ENCODE measurements around the gene LHPP.
A peak's percentile ranks its signal among the peaks of the same experiment; 100 is the strongest.

LHPP gene

DNA sequence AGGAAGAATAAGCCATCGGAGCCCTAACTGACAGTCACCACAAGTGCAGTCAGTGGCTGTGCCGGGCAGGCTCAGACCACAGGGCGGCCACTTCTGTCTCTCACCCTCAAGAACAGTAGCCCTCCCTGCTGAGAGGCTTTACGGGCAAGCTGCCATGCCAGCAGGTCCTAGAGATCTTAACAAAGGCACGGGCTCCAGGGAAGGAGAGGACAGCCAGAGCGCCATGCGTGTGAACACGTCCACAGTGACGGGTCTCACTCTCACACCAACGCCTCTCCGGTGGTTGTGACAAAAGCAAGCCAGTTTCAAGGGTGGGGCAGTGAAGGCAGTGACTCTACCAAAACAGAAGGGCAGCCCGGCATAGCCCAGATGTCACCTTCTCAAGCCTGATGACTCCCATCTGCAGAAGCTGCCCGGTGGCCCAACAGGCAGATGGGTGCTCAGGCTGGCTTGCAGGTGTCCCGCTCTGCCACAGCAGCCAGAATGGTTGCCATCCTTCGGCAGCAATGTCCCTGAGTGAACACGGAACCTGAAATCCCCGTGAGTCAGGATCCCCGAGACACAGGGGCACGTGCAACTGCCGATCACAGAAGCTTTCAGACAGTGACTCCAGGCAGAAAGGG, 180.6 kb downstream of the LHPP start:
- no peak for DNase-seq (ENCODE audit: low read depth in 2 of 2)

DNA sequence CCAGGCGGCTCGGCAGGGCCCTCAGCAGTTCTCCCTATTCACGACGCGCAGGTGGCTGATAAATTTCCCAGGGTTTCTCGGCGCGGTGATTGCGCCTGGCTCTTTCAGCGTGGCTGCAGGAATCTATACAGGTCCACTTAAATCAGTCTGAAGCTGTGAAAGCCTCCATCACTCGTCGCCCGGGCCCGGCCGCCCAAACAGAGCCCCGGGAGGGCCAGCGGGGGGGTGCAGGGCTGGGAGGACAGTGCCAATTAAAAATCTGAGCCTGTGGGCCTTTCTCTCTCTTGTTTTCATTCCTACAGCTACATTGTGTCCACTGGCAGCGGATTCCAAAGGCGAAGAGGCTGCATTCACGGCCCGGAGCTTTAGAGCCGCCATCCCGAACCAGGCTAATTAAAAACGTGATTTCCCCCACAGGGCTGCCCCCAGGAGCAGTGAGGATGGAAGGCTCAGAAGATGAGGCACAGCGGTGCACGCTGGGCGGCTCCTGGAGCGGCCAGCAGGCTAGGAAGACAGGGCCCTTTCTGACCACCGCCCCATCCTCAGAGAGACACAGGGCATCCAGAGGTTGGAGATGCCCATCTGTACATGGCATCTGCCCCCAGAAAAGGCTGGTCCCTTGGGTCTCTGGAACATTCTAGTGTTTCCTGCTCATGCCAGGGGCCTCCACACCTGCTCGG, 181.8 kb downstream of the LHPP start:
- DNase-seq (ENCODE audit: low read depth in 2 of 2) = no peak

GRCh38 chr10:124644236-124644635, 182.6 kb downstream of the LHPP start:
- DNase-seq (ENCODE audit: low read depth in 2 of 2) = no peak

GRCh38 chr10:124644771-124645415, 183.3 kb downstream of the LHPP start:
- DNase-seq (ENCODE audit: low read depth in 2 of 2) = no peak

DNA sequence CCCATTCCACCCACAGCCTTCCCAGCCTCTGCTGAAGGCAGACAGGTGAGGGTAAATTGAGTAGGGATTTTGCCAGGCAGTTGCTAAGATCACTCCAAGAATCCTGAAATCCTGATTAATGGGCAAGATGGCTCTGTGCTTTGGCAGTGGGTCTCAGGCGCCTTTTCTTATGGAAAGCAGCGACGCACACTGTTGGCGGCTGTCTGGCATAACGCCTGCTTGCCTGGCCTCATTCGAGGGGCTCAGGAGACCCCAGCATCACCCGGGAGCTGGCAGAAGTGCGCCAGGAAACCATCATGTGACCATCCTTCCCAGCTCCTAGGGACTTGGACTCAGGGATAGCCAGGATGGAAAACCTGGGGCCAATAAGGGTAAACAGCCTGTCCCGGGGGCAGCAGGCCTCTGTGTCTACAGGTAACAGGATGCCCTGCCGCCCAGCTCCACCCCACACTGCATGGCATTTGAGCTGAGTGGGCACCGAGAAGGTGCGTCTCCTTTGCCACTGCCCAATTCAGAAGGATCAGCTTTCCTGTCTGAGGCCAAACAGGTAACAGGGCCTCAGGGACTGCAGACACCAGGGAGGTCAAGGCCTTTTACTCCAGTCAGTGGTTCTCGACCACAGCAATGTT, 184.0 kb downstream of the LHPP start:
- no peak for DNase-seq (ENCODE audit: low read depth in 2 of 2)

DNA sequence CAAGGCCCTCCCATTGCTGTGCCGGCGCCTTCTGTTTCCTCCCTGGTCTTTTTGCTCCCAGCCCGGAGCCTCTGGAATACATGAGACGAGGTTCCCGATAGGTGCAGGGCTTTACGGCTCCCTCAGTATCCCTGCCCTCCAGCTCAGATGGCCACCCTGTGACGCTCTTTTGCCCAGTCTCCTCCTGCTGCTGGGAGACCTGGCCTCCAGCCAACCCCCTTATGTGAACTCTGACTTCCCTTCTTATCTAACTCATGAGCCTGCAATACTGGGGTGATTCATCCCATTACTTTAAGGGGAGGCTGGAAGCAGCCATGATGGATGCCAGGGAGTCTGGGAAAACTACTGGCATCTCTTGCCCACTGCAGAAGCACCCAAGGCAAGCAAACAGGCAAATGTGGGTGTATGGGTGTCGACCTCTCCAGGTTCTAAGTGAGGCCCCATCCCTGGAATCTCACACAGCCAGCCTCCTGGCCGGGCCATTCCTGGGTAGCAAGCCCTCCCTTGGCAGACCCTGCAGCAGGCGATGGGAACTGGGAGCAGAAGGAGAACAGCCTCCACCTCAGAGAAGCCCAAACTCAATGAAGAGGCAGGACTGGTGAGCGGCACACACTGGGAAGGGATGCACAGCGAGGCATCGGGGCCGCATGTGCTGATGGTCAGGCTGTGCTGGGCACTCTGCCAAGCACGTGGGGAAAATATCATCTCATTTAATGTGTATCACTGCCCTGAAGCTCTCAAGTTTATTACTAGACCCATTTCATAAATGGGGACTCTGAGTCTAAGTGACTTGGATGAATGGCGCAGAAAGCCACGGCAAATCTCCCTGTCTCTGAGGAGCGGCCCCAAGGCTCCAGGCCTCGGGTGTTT, 185.1 kb downstream of the LHPP start:
- DNase-seq (ENCODE audit: low read depth in 2 of 2) = no peak

- peak; percentile 31 to 44 for DNase-seq (ENCODE audit: low read depth in 2 of 2)
Measured at GRCh38 chr10:124647421-124648130, 186.0 kb downstream of the LHPP start.

DNA sequence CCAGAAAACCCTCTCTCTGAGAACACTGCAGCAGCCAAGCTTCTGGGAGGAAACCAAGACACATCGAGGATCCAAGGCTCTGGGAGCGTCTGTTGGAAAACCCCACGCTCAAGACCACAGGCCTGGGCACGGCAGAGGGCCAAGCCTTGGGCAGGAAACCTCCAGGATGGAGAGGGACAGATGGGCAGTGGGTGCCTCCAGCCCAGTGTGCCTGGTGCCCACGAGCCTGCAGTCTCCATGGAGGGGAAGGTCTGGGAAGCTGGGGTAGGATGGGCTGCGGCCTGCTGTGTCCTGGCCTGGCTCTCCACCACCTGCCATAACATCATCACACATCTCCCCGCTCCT, 186.5 kb downstream of the LHPP start:
- no peak for DNase-seq (ENCODE audit: low read depth in 2 of 2)

GRCh38 chr10:124648738-124649137, 187.1 kb downstream of the LHPP start:
- peak in 1 of 2 donors; percentile 30 for DNase-seq (ENCODE audit: low read depth in 2 of 2)

DNA sequence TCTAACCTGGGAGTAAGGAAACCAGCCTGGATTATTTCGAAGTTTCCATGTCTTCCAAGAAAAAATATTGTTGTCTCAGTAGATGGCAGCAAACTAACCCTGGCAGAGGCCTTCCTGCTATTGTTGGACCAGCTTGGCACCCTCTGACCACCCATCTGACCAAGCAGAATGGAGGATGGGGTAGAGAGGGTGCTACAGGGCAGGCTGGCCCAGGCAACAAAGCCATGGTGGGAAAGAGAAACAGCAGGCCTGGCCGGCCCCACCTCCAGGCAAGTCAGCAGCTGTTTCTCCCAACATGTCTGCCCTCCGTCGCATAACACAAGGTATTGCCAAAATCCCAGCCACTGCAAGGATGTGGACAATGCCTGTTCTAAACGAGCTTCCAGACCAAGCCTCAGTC, 187.6 kb downstream of the LHPP start:
- DNase-seq (ENCODE audit: low read depth in 2 of 2) = no peak

DNA sequence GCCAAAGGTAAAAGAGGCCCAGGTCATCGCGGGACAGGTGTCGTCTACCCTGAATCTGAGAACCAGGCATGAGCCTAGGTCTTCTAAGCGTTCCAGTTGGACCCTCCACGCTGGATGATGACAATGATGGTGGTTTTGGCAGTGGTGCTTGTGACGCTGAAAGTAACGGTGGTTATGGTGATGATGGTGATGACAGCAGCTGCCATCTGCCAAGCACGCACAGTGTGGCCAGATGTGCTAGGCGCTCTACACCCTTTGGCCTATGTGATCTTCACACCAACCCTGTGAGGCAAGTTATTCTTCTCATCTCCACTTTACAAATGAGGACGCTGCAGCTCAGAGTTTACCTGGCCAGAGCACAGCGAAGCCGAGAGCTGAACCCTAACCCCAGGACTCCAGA, 188.6 kb downstream of the LHPP start:
- DNase-seq (ENCODE audit: low read depth in 2 of 2) = no peak

GRCh38 chr10:124650820-124651401, 189.3 kb downstream of the LHPP start:
- DNase-seq (ENCODE audit: low read depth in 2 of 2) = peak; percentile 50 to 52

DNA sequence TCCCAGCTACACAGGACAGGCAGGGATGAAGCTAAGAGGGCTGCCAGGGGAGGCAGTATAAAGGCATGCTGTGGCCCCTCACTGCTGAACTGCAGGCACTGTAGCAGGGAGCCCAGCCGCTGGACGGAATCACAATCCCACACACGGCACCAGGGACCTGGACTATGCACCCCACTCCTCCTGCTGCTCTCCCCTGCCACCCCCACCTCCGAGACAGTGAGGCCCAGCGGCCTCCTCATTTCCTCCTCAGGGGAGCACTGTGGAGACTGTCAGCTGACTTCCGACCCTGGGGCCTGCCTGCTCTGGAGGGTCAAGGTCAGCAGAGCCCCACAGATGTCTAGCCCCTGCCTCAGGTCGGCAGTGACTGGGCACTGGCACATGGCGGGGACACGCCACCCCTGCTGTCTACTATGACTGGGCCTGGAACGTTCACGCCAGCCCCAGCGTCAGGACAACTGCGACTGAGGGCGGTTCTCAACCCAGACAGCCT, 189.8 kb downstream of the LHPP start:
- DNase-seq (ENCODE audit: low read depth in 2 of 2) = no peak

GRCh38 chr10:124652200-124652599, 190.6 kb downstream of the LHPP start:
- no peak for DNase-seq (ENCODE audit: low read depth in 2 of 2)

- DNase-seq (ENCODE audit: low read depth in 2 of 2) = no peak
Measured at GRCh38 chr10:124652701-124653100, 191.1 kb downstream of the LHPP start.

DNA sequence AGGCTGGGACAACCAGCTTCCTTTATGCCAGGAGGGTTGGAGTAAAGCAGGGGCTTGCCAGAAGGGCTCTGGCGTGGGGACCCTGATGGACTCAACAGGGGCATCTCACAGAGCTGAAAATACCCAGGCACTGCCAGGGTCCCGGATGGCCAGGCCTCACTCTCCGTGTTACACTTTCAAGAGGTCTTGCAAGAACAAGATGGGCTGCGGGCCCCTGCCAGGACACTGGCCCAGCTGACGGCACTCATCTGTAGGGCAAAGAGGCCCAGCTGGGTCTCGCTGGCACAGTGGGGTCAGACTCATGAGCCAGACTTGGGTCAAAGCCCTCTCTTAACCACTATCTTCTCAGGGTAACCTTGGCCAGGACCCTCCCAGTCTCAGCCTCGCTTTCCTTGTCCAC, 191.7 kb downstream of the LHPP start:
- no peak for DNase-seq (ENCODE audit: low read depth in 2 of 2)

GRCh38 chr10:124653811-124654651, 192.4 kb downstream of the LHPP start:
- no peak for DNase-seq (ENCODE audit: low read depth in 2 of 2)

DNA sequence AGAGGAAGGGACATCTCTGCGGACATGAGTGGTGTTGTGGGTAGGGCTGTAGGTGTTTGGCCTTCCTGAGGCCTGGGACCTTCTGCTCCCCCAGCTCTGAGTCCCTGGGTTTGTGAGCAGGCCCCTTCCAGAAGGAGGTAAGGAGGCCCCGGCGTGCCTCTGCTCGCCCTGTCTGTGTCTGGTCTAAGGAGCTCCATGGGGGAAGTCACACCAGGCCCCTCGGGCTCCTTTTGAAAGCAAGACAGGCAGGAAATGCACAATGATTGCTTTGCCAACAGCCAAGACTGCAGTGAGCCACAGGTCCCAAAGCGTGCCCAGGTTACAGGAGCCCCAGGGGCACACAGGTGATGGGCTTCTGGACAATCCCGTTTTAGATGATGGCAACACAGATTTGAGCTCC, 193.1 kb downstream of the LHPP start:
- DNase-seq (ENCODE audit: low read depth in 2 of 2) = no peak

DNA sequence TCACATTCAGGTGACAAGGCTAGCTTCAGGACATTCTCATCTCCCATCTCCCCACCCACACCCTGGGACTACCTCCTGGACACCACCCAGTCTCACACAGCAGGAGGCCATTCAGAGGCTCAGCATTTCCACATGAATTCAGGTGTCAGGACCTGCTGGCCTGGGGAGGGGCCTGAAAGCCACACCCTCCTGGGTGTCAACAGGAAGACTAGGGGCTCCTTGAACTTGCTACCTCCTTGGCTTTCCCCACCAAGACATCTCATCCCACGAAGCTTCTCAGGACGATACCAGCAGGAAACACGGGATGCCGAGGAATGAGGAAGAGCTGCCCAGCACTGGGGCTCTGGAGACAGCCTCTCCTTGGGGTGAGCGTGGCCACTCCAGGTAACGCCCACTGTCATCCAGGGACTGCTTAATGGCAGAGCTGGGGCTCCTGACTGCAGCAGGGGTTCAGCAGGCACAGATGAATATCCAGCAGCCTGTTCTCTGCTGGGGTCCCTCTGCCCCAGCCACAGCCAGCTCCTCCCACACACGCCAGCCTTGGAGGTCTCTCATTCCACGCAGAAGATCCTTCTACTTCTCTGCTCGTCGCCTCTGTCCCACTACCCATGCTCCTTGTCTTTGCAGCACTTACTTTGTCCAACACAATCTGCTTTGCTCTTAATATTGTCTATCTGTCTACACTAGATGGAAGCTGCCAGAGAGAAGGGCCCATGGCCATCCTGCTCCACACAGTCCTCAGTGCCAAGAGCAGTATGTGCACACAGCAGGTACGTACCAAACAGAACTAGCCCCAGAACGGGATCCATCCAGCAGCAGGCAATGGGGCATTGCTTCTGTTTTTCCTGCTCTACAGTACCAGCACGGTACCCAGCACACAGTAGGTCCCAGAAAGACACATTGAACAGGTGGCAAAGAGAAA, 193.8 kb downstream of the LHPP start:
- no peak for DNase-seq (ENCODE audit: low read depth in 2 of 2)
